Islet precursor cell (in vitro differentiated cells): Measurements from ENCODE around the gene TNFAIP3.

Experiments used
- DNase-seq: peaks from one replicate; pipeline ENCODE4 v3.0.0-alpha.2; 2018

The TNFAIP3 gene

GRCh38 chr6:137866200-137866913 lies 702 bp upstream of the TNFAIP3 start:
- DNase-seq: no peak

DNA sequence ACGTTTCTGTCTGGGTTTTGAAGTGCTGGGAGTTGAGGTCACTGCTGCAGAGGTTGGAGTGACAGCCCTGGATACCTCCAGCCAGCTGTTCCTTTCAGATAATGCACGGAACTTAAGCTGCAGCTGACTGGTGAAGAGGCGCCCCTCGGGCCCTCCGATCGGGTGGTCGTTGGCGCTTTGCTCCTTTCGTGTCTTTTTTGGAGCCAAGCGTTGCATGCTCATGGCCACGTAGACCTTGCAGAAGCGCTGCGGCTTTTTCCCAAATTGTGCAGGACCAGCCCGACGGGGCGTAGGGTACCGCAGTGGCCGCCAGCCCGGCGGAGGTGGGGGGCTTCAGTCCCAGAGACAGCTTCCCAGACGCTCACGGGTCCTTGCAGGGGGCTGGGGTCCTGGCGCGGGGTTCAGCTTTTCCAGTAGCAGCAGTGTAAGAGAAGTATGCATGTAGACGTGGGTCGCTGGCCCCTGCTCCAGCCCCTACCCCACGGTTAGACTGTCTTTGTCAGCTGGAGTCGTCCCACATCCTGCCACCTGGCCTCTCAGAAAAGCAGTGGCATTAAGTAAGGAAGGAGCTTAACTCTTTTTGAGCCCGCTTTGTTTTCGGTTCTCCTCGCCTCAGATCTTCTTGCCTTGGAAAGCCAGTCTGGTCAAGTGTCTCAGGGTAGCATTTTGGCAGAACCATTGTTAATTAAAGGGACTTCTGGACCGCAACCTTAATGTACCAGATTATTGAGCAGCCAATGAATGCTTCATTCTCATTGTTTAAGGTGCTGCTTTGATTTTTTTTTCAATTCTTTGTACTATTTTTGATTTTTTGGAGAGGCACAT lies 838 bp downstream of the TNFAIP3 start:
- DNase-seq: peak; percentile 63

GRCh38 chr6:137868721-137869548 lies 1.9 kb downstream of the TNFAIP3 start:
- DNase-seq: no peak

DNA sequence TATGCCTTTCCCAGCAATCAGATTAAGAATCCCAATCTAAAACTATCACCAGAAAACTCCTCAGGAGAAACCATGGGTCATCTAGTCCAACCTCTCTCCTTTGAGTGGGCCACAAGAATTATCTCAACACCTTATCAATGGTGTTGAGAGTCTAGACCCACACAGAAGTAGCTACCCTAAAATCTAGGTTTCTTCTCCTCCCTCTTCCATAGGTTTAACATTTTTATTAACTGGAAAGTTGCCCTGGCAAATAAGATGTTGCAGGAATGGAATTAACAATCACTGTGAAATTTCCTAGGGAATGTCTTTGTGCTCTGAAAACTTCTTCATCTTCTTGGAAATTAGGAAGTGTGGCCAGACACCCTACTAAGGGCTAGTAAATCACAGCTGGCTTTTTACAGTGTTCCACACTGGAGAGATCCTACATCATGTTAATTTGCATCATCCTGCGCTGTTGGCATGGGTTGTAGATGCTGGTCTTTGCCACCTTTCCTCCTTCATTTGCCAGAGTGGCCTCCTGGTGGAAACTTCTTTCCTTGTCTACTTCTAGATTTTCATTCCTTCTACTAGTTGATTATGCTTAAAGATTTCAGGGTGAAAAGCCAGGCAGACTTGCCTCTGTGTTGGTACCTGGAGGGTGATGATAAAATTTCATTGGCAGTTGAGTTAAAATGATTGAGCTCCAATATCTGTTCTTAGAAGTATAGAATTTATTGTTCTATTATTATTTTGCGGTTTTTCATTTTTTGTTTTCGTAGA lies 2.7 kb downstream of the TNFAIP3 start:
- DNase-seq: no peak

DNA sequence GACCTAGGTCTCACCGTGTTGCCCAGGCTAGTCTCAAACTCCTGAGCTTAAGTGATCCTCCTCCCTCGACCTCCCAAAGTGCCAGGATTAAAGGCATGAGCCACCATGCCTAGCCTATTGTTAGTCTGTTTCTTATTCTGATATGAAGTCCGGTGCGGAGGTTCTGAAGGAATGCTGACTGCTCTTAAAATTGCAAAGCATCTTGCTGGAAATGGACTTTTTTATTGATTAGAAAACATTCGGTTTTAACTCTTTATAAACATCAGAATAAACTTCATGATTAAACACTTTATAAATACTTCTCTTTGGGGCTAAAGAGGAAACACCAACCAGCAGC lies 3.2 kb downstream of the TNFAIP3 start:
- DNase-seq: no peak

DNA sequence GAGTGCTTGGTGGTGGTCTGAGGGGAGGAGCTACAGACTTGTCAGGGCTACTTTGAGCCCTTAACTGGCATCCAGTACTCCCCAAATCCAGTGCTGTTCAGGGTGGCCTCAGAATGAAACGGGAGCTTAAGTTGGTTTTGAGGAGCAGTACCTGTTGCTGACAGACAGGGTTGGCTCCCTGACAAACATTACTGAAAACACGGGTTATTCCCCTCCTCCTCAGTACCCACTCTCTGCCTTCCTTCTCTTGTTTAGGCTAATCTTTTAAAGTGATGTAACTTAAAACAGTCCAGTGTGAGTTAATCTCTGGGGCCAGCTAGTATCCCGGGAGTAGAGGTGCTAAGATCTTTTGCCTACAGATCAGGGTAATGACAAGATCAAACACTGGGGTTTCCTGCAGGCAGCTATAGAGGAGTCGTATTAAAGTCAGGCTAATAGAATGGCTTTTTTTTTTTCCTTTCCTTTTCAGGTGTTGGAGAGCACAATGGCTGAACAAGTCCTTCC lies 3.7 kb downstream of the TNFAIP3 start:
- no peak for DNase-seq

- no peak for DNase-seq
These were observed 4.2 kb downstream of the TNFAIP3 start for GRCh38 chr6:137871291-137871690.

- DNase-seq: no peak
These were observed 4.9 kb downstream of the TNFAIP3 start for GRCh38 chr6:137871831-137872454.

GRCh38 chr6:137872581-137873115 lies 5.6 kb downstream of the TNFAIP3 start:
- no peak for DNase-seq

DNA sequence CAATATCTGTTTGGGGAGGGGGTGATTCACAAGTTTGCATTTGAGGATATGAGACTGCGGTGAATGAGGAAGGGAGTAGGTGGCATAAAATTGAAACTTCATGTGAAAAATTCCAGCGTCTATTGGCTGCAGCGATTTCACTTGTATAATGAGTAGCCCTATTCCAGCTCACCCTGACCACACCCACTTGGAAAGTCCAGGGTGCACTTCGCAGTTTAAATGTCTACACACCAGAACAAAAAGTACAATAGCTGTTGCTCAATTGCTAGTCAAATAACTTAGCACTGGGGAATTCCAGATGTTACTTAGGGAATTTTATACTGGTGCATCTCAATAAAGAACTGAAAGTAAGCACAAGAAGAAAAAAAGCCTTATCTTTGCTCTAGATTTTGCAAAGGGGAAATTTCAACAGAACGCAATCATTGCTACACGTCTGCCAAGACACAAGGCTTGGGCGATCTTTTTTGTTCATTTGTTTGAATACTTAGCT lies 6.3 kb downstream of the TNFAIP3 start:
- DNase-seq: no peak

DNA sequence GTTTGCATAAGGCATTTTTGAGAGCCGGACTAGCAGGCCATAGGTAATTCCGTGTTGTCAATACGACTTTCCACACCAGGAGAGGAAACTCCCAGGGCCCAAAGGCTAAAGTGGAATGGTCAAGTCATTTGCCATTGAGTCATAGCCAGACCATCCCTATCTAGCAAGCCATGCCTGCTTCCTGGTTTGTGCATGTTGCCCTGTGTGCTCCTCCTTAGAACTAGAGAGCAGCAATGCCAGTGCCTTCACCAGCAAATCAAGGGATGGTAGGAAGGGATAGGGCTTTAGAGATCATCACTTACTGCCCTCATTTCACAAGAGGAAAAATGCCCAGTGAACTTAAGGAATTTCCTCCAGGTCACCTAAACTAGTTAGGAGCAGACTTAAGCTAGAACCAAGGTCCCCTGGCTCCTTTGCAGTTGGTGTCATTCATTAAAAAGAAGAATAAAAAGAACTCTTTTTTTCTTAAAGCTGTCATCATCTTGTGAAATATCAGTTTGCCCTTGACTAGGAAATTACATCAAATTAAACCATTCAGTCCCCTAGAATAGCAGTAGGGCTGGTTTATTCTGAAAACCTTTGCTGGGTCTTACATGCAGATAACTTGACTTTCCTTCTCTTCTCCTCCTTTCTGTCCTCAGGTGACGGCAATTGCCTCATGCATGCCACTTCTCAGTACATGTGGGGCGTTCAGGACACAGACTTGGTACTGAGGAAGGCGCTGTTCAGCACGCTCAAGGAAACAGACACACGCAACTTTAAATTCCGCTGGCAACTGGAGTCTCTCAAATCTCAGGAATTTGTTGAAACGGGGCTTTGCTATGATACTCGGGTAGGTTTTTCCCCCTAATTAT lies 7.4 kb downstream of the TNFAIP3 start:
- DNase-seq: peak; percentile 76

DNA sequence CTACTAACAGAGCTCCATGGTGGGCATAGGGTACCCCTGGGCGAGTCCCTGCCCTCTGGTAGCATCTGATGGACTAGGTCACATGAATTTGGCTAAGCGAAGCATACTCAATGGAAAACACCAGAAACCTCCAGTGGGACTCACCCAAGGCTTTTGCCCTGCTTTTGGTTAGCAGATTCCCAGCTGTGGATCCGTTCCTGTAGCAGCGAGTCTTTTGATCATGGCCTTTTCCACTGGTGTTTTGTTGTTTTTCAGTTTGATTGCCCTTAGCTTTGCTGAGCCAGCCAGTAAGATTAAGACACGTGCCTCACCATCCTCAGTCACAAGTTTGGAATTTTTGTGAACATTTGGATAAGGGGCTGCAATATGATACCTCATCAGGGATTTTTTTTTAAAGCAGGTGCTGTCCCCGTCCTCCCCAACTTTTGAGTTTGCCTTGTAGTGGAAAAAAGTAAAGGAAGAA lies 8.0 kb downstream of the TNFAIP3 start:
- no peak for DNase-seq

DNA sequence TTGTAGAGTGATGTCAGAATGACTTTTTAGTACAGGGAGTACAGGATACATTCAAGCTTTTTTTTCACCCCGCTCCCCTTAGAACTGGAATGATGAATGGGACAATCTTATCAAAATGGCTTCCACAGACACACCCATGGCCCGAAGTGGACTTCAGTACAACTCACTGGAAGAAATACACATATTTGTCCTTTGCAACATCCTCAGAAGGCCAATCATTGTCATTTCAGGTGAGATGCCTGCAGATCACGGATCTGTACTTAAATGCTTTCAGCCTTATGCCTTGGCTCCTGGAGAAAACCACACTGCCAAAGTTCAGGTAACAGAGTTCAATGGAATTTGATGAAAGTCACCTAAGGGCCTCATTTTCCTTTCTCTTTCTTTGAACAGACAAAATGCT lies 8.5 kb downstream of the TNFAIP3 start:
- no peak for DNase-seq

- no peak for DNase-seq
These were observed 9.5 kb downstream of the TNFAIP3 start for GRCh38 chr6:137876547-137876946.

DNA sequence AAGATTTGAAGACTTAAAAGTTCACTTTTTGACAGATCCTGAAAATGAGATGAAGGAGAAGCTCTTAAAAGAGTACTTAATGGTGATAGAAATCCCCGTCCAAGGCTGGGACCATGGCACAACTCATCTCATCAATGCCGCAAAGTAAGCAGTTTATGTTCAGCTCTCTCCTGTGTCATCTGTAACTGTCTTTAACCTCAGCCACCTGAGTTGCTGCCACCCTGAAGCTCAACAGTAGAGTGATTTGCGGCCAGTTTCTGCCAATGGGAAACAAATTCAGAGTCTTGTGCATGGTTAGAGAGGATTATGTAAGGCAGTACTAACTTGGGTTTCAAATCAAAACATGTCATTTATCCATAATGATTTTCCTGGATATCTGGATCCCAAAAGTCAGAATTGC lies 10.1 kb downstream of the TNFAIP3 start:
- no peak for DNase-seq

GRCh38 chr6:137877606-137878005 lies 10.5 kb downstream of the TNFAIP3 start:
- DNase-seq: no peak

DNA sequence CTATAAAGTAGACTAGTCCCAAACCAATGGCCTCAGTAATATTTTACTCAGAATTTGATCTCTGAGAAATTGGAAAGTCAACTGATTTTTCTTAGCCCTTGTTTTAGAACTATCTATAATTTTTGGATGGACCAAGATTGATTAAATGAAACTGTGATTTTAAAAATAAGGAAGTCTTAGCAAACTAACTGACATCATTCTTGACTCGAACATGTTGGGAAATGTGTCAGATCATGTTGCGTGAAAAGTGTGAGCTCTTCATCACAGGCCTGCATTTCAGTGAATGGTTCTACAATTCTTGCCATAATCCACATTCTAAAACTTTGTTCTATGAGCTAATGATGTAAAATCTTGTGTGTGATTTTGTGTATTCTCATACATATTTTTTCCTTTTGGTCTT lies 11.0 kb downstream of the TNFAIP3 start:
- DNase-seq: no peak

DNA sequence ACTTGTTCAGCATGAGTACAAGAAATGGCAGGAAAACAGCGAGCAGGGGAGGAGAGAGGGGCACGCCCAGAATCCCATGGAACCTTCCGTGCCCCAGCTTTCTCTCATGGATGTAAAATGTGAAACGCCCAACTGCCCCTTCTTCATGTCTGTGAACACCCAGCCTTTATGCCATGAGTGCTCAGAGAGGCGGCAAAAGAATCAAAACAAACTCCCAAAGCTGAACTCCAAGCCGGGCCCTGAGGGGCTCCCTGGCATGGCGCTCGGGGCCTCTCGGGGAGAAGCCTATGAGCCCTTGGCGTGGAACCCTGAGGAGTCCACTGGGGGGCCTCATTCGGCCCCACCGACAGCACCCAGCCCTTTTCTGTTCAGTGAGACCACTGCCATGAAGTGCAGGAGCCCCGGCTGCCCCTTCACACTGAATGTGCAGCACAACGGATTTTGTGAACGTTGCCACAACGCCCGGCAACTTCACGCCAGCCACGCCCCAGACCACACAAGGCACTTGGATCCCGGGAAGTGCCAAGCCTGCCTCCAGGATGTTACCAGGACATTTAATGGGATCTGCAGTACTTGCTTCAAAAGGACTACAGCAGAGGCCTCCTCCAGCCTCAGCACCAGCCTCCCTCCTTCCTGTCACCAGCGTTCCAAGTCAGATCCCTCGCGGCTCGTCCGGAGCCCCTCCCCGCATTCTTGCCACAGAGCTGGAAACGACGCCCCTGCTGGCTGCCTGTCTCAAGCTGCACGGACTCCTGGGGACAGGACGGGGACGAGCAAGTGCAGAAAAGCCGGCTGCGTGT lies 11.6 kb downstream of the TNFAIP3 start:
- DNase-seq: peak; percentile 92

GRCh38 chr6:137879299-137879698 lies 12.2 kb downstream of the TNFAIP3 start:
- DNase-seq: no peak
